HG03139 (cell line): ENCODE results near the gene ZHX3.

ENCODE experiments used
- ATAC-seq: cut with Tn5 transposase; IDR thresholded peaks from one replicate; pipeline ENCODE4 v1.9.1; 2021; ENCODE audit not compliant: unreplicated experiment

Gene ZHX3, protein sequence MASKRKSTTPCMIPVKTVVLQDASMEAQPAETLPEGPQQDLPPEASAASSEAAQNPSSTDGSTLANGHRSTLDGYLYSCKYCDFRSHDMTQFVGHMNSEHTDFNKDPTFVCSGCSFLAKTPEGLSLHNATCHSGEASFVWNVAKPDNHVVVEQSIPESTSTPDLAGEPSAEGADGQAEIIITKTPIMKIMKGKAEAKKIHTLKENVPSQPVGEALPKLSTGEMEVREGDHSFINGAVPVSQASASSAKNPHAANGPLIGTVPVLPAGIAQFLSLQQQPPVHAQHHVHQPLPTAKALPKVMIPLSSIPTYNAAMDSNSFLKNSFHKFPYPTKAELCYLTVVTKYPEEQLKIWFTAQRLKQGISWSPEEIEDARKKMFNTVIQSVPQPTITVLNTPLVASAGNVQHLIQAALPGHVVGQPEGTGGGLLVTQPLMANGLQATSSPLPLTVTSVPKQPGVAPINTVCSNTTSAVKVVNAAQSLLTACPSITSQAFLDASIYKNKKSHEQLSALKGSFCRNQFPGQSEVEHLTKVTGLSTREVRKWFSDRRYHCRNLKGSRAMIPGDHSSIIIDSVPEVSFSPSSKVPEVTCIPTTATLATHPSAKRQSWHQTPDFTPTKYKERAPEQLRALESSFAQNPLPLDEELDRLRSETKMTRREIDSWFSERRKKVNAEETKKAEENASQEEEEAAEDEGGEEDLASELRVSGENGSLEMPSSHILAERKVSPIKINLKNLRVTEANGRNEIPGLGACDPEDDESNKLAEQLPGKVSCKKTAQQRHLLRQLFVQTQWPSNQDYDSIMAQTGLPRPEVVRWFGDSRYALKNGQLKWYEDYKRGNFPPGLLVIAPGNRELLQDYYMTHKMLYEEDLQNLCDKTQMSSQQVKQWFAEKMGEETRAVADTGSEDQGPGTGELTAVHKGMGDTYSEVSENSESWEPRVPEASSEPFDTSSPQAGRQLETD

DNA sequence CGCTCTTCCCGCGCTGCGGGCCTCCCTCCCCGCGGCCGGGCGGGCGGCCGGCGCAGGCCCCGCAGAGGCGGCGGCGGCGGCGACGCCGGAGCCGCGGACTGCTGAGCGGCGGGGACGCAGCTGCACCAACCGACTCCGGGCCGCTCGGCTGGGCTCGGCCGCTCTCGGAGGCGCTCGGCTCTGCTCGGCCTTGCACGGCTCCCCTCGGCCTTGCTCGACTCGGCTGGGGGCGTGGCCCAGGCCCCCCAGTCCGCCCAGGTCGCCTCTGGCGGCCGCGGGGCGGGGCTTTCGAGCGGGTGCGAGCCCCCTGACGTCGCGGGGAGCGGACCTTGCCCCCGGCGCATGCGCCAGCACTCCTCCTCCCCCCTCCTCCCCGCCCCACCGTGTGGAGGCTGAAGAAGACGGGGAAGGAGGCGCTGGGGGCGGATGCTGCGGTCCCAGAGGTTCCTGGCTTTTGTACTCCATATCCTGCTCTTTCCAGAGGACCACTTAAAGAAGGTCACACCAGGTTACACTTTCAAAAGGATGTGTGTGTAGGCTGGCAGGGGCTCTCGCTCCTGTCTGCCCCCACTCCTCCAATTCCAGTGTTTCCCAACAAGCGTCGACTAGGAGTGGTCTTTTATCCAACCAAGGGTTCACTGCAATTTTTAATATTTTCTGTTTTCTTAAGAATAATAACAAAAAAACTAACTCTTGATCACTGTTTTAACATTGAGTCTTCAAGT is at the start of gene ZHX3:
Gene ZHX3 (minus strand): TSS at position 186 of the 725 bp plus-strand sequence. CDS start 112,815 bp downstream, outside the sequence.
- peak; percentile 95 for ATAC-seq

DNA sequence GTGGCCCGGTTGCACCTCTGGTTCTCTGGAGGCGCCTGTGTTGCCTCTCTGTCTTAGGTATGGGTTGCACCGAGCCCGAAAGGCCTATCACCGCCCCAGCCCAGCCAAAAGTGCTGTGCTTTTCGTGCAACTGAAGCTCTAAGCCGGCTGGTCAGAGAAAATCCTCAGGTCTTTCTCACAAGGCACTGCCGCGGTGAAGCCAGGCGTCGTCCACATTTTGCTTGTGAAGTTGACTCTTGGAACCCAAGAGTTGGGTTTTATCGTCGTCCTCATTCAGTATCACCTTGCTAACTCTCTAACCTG is 49.8 kb upstream of the ZHX3 start:
- no peak for ATAC-seq

DNA sequence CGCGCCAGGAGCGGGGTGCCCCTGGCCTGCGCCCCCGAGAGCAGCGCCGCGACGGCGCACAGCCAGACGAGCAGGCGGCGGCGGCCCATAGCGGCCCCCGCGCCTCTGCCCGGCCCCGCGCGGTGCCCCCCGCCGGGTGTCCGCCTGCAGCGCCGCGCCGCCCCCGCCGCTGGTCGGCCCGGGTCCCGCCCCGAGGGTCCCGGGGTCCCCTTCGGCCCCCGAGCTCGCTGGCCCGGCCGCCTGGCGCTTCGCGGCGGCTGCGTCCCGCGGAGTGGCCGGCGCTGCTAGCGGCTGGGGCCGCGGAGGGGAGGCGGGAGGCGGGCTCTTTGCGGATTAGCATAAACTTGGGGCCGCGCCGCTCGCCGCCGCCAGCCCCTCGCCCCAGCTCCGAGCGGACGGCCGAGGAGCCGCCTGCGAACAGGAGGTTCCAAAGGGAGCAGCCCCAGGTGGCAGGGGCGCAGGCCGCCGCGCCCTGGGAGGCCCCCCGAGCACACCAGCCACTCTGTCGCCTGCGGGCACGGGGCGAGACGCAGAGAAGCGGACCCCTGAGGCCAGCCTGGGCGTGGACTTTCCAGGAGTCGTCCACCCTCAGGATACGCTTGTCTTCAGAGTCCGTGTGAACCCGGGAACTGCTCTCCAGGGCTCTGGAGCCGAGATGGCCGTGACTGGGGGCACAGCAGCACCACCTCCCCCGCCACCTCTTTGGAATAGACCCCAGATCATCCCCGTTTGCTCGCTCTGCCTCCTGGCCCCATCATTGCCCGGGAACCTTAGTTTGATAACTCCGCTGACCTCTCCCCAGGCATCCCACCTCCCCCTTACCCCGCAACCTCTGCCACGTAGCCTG is 49.2 kb upstream of the ZHX3 start, which contains the start of gene EMILIN3:
Gene EMILIN3 (minus strand): TSS at position 273 of the 847 bp plus-strand sequence. CDS start 184 bp downstream, at position 89.
- ATAC-seq: no peak

DNA sequence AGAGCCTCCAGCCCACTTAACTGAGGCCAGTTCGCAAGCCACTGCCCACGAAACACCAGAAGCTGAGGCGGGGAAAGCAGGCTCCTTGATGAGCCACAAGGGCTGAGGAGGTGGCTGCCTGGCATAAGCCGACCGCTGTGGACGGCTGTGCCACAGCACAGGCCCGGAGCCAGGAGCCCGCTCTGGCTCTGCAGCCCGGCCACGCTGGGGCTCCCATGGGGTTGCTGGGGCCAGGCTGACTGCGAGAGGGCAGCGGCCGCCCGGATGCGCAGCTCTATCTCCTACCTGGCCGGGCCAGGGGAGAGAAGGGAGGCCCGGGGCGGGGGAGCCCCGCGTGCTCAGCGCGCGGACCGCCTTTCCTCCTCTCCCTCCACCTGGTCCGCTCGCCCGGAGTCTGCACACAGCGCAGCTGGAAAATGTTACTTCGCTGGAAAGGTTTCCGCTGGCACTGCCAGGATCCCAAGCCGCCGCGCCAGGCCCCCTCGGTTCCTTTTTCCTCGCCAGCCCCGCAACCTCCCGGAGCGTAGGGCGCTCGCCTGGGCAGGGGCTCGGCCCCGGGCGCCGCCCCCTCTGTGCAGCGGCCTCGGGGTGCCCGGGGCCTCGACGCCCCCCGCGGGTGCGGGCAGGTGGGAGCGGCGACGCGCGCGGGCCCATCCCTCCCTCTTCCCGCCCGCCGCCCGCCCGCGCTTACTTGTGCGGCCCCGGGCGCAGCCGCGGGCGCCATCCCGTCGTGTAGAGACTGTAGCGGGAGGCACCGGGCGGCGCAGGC is 48.4 kb upstream of the ZHX3 start:
- ATAC-seq: no peak

DNA sequence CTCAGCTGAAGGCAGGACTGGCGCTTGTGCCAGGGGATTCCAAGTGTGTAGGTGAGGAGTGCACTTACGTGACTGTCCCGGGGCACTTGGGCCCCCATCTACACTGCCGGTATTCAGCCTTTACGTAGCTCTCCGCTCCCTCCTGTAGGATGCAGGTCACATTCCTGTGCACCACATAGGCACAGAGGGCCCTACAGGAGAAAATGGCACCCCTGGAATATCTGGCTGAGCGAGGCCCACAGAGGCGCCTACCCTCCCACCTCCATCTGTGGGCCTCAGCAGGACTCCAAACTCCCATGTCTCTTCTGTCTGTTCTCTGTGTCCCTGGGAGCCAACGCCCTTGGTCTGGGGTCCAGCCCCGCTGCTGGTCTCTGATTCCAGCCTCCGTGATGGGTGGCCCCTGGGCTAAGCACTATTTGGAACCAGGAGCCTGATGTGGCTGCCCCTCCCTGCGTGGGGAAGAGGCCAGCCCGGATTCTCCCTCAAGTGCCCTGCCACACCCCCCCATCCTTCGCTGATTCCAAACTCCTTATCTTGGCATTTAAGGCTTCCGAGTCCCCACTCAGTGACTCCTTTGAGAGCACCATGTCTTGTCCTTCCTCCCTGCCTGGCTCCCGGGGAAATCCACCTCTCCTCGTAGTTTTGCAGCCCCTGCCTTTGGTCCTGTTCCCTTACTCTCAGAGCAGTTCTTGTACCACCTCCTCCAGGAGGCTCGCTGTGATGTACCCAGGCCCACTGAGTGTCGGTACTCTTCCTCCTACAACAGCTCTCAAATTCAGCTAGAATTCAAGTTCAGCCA is 47.6 kb upstream of the ZHX3 start:
- no peak for ATAC-seq

DNA sequence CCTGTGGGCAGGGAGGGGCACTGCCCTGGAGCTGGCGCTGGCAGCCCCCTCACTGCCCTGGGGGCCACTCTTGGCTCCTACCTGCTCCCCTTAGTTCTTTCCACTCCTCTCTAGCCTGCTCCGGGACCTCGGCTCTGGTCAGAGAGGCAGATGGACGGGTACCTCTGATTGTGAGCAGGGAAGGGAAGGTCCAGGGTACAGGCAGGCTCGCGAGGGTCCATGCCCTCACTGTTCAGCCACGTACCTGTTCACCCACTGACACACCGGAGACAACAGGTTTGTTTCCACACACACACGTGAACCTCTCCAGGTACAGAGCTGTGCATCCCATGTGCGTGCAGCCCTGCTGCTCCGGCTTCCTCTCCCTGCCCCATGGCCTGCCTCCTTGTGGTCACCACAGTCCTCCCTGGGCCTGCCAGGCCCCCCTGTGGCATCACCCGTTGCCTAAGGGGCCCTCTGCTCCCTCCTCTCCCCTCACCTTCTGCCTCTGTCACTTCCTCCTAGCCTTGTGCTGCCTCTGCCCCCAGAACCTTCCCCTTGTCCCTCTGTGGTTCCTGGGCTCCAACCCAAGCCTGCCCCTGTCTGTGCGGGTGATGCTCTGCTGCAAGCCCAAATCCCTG is 46.8 kb upstream of the ZHX3 start:
- no peak for ATAC-seq

DNA sequence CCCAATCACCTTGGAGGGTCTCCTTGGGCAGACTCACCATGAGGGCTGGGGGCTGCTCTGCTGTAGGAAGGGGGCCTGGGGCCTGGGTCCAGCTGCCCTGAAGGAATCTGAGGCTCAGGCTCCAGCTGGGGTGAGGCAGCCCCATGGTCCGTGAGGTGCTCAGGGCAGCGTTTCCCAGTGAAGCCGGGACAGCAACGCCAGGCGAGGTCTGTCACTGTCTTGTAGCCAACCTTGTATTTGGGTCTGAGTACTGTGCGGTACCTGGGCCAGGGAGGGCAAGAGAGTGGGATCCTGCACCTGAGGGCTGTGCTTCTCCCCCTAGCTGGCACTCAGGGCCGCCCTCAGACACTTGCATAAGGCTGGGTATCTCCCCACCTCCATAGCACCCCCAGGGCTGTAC is 46.1 kb upstream of the ZHX3 start:
- ATAC-seq: no peak

DNA sequence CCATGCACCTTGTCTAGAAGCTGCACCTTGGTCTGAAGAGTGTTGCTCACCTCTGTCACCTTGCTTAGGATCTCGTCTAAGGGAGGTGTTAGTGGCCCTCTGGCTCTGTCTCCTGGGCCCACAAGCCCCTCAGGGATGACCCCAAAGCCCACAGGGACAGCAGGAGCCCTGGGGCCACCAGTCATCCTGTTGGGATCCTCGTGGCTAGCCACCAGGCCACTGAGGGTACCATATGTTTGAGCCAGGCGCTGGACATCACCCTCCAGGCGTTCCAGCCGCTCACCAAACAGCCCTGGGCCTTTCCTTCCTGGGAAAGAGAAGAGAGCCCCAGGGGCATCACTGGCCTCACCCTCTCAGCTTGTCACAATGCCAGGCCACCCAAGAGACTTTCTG is 45.2 kb upstream of the ZHX3 start:
- no peak for ATAC-seq

DNA sequence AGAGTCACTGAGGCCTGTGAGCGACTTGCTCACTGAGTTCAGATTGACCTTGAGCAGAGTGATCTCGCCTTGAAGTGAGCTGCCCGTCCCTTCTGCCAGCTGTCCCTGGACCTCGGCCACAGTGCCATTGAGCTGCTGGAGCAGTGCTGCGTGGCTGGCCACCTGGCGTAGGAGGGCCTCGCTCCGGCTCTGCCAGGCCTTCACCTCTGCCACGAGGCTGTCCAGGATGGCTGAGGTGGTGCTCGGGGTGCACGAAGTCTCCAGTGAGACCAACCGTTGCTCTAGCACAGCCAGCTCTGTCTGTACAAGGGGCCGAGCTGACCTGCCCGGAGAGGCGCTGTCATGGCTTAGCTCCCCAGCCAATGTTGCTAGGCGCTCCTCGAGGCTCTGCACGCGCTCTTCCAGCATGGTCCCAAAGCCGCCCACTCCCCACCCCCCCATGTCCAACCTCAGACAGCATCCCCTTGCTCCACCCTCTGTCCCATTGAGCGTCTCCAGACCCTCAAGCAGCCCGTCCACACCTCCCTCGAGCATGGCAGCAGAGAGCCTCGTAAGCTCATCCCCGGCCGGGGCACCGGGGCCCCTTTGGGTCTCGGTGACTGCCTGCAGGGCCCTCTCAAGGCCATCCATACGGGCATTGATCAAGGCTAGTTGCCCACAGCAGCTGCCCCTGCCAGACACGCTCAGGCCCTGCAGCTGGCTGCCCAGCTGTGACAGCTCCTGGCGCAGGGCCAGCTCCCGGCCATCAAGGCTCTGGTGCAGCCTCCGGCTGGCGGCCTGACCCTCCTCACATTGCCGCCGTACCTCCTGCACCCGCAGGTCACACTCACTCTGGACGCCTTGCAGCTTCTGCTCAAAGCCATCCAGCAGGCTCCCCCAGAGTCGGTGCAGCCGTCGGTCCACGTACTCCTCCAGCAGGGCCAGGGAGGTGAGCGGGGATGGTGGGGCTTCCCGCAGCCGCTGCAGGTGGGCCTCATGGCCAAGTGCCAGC is 44.5 kb upstream of the ZHX3 start:
- no peak for ATAC-seq

DNA sequence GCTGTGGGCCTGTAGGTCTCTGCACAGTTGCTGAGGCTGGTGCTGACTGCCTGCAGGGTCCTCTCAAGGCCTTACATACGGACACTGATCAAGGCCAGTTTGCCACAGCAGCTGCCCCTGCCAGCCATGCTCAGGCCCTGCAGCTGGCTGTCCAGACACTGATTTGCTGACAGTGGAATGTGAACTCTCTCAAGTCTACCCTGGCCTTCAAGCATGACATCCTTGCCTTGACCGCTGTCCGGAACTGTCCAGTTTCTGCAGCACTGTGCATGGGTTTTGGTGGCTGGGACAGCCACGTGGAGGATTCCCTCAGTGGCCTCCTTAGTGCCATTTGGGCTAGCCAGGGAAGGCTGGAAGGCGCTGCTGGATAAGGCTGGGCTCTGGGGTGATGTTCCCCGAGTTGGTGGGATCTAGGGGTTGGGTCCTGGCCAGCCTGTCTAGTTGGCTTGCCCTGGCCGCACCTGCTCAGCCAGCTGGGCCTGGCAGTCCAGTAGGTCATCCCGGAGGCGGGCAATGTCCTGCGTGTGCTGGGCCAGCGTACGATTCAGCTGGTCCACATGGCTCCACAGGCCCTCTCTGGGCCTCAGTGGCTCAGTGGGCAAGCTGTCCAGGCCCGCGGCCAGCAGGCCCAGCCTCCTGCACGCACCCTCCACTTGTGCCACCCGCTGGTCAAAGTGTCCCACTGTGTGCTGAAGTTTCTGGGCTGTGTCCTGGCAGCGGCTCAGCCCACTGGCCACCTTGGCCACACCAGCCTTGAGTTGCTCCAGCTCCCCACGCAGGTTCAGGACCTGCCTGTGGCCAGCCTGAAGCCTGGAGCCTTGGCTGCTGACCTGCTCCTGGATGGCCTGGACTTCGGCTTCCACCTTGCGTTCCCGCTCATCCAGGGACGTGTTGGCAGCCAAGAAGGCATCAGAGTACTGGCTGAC is 43.6 kb upstream of the ZHX3 start:
- ATAC-seq: no peak

DNA sequence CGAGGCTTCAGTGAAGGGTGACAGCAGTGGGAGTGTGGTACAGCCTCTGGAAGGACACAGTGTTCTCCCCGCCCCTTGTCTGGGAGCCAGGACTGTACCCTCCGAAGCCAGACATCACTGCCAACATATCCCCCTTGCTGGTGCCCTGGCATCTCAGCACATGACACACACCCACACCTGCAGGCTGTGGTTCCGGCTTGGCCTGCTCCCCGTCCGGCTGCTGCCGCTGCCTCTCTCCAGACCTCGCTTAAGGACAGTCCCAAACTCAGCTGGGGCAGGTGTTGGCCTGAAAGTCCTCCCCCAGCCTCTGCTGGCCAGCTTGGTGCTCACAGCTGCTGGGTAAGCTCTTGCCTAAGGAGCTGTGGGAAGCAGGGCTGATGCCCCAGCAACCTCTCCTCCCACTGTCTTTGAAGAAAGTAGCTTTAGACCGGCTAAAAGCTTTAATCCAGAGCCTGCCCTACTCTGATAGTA is 42.0 kb upstream of the ZHX3 start:
- ATAC-seq: no peak

DNA sequence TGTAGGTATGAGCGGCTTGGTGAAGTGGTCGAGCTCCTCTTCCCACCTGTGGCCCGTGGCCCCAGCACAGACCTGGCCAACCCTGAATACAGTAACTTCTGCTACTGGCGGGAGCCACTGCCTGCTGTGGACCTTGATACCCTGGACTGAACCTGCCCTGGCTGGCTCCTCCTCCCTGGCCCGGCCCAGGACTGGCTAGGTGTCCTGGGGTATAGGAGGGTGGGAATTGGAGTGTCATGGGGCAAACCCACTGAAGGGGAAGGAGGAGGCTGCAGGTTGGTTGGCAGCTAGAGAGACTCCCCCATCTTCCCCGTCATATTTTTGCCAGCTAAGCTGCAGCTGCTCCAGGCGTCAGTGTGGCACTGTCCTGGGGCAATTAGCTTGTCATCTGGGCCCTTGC is 41.2 kb upstream of the ZHX3 start:
- no peak for ATAC-seq

DNA sequence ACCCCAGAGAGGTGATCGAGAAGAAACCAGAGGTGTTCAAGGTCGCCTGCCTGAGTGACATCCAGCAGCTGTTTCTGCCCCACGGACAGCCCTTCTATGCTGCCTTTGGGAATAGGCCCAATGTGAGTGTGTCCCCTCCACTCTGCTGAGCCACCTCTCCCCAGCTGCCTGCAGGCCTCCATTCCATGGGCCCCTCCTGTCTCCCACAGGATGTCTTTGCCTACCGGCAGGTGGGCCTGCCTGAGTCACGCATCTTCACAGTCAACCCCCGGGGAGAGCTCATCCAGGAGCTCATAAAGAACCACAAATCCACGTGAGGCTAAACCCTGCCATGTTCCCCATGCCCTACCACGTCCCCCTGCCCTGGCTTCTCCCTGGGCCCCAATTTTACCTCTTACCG is 40.7 kb upstream of the ZHX3 start:
- no peak for ATAC-seq

DNA sequence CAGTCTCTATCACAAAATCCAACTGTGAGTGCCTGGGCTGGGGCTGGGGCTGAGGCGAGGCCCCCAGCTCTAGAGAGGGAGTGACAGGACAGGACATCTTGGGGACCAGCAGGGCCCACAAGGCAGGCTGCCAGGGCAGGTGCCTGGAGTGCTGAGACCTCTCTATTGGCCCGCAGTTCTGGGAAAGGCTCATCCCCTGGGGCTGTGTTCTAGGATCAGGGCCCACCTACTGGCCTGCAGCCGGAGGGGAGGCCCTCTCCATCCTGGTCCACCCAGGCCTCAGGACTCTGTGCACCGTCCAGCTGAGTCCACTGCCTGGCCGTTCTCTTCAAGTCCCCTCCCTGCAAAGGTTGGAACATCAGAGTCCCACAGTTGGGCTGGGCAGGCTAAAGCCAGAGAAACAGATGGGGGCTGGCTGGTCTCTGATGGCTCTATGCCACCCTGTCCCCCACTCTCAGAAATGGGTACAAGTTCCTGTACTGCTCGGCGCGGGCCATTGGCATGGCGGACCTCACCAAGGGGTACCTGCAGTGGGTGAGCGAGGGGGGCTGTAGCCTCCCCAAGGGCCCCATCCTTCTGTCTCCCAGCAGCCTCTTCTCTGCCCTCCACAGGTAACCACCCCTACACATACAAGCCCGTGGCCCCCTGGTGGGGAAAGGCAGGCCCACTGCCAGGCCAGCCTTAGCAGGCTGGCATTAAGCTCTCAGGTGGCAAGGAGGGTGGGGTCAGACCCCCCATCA is 40.1 kb upstream of the ZHX3 start:
- ATAC-seq: no peak

DNA sequence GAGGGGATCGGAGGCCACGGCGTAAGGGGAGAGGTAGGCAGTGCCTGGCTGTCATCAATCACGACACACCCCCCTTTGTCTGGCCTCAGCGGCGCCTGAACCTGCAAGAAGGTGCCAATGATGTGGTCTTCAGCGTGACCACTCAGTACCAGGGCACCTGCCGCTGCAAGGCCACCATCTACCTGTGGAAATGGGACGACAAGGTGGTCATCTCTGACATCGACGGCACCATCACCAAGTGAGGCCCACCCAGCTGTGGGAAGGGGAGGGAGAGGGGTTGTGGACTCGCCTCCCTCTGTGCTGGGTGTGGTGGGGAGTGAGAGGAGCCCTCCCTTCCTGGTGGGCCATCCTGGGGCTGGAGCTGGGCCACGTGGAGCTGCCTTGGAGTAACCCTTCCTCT is 39.4 kb upstream of the ZHX3 start:
- no peak for ATAC-seq
